AG09319 (cell line): ENCODE data around the gene CALM3.

ENCODE experiments used
- DNase-seq: peaks from one replicate; pipeline ENCODE4 v3.0.0-alpha.2; 2010; ENCODE audit warnings: low read depth; ENCODE audit errors: extremely low read depth
- CTCF ChIP-seq: IDR thresholded peaks from 2 replicates; pipeline ENCODE4 v1.5.1; 2011; ENCODE audit warnings: low read depth, mild to moderate bottlenecking, inconsistent platforms, low read length, moderate library complexity

Gene CALM3

GRCh38 chr19:46586294-46586693, 14.8 kb upstream of the CALM3 start:
- no peak for TF ChIP-seq CTCF

DNA sequence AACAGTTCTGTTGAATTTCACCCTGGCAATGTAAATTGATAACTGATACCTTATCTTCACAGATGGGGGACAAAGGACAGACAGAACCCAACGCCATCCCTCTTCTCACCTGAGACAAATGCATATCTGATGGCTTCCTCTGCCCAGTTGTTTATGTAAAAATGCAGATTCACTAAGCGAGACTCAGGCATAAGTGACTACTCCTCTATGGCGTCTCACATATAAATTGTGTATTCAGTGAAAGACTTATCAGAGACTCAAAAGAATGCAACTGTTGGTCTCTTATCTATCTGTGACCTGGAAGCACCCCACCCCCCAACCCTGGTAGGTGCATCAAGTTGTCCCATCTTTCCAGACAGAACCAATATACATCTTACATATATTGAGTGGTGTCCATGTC, 13.3 kb upstream of the CALM3 start:
- no peak for TF ChIP-seq CTCF

More at GRCh38 chr19:46586294-46586693, 14.8 kb upstream of the CALM3 start:
- no peak for DNase-seq

DNA sequence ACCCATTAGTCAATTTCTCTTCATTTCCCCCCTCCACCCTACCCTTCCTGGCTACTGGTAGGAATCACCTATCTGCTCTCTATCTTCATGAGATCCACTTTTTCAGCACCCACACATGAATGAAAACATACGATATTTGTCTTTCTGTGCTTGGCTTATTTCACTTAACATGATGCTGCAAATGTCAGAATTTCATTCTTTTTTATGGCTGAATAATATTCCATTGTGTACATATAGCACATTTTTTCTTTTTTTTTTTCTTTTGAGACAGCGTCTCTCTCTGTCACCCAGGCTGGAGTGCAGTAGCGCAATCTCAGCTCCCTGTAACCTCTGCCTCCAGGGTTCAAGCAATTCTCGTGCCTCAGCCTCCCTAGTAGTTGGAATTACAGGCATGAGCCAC, 9.9 kb upstream of the CALM3 start:
- no peak for TF ChIP-seq CTCF
- no peak for DNase-seq

More for the DNA sequence above, 13.3 kb upstream of the CALM3 start:
- no peak for DNase-seq

- DNase-seq = no peak
- TF ChIP-seq CTCF = no peak
These were observed 9.3 kb upstream of the CALM3 start for GRCh38 chr19:46591870-46592269.

GRCh38 chr19:46596008-46596407, 5.1 kb upstream of the CALM3 start:
- DNase-seq = no peak
- TF ChIP-seq CTCF = no peak

DNA sequence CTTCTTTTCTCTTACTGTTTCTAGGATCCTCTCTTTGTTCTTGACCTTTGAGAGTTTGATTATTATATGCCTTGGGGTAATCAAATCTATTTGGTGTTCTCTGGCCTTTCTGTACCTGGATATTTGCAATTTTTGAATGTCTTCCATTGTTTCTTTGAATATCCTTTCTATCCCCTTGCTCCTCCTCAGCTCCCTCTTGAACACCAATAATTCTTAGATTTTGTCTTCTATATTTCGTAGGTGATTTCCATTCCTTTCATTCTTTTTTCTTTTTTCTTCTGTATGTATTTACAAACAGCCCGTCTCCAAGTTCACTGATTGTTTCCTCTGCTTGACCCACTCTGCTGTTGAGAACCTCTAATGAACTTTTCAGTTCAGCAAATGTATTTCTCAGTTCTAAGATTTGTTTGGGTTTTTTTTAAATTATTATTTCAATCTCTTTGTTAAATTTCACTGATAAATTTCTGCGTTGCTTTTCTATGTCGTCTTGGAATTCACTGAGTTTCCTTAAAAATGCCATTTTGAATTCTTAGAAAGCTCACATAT, 2.7 kb upstream of the CALM3 start:
- DNase-seq = no peak
- TF ChIP-seq CTCF = no peak

DNA sequence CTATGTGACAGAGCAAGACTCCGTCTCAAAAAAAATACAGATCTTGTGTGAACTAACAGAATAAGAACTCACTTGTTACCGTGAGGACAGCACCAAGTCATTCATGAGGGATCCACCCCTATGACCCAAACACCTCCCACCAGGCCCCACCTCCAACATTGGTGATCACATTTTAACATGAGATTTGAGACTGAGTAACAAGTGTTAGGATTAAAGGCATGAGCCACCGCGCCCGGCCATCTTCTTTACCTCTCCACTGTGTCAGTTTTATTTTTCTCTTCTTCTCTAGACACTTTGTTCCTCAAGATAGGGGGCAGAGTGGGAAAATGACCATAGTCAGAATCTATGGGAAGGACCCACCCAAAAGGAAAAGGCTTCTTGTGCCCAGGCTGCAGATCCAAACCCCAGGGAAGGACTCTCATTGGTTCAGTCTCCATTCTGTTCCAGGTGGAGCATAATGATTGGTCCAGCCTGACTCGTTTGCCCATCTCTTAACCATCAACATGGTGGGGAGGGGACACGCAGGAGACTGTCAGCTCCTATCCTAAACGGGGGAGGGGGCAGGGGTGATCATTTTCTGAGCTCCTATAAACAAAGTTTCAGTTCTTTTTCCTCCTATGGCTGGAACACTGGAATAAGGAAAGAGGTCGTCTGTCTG, 1.3 kb upstream of the CALM3 start:
- no peak for DNase-seq
- TF ChIP-seq CTCF = no peak
